WTC11 (cell line): Measurements from ENCODE around the gene ETFB. TPM values are rescaled to one million over a fixed set of nuclear protein-coding genes. Genes with fewer than 3 reads are reported as not detected.

Experiments
- ATAC-seq: fragments of 200-7000 bp; cut with Tn5 transposase; 2 replicates; pipeline ENCODE4 v1.10.0; 2021; ENCODE audit warnings: mild to moderate bottlenecking, moderate library complexity
- CTCF ChIA-PET: fragments of 300-600 bp; sonication (Branson Sonifier 250); formaldehyde crosslinking; loops from one replicate; lab custom pipeline; 2021; ENCODE audit warnings: antibody characterized with exemption; lab: Charles Lee
- POLR2A ChIA-PET: fragments of 350-600 bp; sonication (Branson Sonifier 250); formaldehyde crosslinking; loops from one replicate; lab custom pipeline; 2021; ENCODE audit warnings: antibody characterized with exemption; lab: Charles Lee
- DNase-seq: peaks from one replicate; pipeline ENCODE4 v3.0.0; 2021; ENCODE audit warnings: low spot score
- H3K27ac Mint-ChIP-seq: 2 replicates; pipeline ENCODE4 v1.8.0; 2021; ENCODE audit warnings: mixed read lengths
- H3K27me3 Mint-ChIP-seq: 2 replicates; pipeline ENCODE4 v1.8.0; 2021; ENCODE audit warnings: low read depth, mild to moderate bottlenecking, moderate library complexity, mixed read lengths
- H3K36me3 Mint-ChIP-seq: 2 replicates; pipeline ENCODE4 v1.8.0; 2021; ENCODE audit warnings: mixed read lengths
- H3K4me1 Mint-ChIP-seq: 2 replicates; pipeline ENCODE4 v1.8.0; 2022; ENCODE audit warnings: mixed read lengths
- H3K4me3 Mint-ChIP-seq: 2 replicates; pipeline ENCODE4 v1.8.0; 2021; ENCODE audit warnings: mild to moderate bottlenecking, moderate library complexity, mixed read lengths
- H3K9me3 Mint-ChIP-seq: 2 replicates; pipeline ENCODE4 v1.8.0; 2021; ENCODE audit warnings: mixed read lengths
- AFF4 ChIP-seq: sonication (generic); formaldehyde crosslinking; IDR thresholded peaks from 2 replicates; pipeline ENCODE4 v1.8.1; 2023; ENCODE audit warnings: mild to moderate bottlenecking, missing genetic modification reagents, borderline replicate concordance
- ARID4B ChIP-seq: sonication (generic); formaldehyde crosslinking; IDR thresholded peaks from 2 replicates; pipeline ENCODE4 v1.8.0; 2023; ENCODE audit warnings: missing genetic modification reagents, mild to moderate bottlenecking, borderline replicate concordance
- CBFB ChIP-seq: sonication (generic); formaldehyde crosslinking; IDR thresholded peaks from 2 replicates; pipeline ENCODE4 v1.8.1; 2022; ENCODE audit warnings: mild to moderate bottlenecking, low read depth, missing genetic modification reagents
- CREB1 ChIP-seq: sonication (generic); formaldehyde crosslinking; IDR thresholded peaks from 2 replicates; pipeline ENCODE4 v1.8.0; 2023; ENCODE audit warnings: mild to moderate bottlenecking, missing genetic modification reagents
- GABPB1 ChIP-seq: sonication (generic); formaldehyde crosslinking; IDR thresholded peaks from 2 replicates; pipeline ENCODE4 v1.8.1; 2023; ENCODE audit warnings: mild to moderate bottlenecking, missing genetic modification reagents
- GRHL2 ChIP-seq: fragments of 250-450 bp; sonication (Bioruptor Pico); IDR thresholded peaks from 2 replicates; pipeline ENCODE4 v1.8.0; 2022; ENCODE audit warnings: mild to moderate bottlenecking, moderate library complexity; ENCODE audit not compliant: insufficient replicate concordance, severe bottlenecking
- HMGA2 ChIP-seq: fragments of 250-450 bp; sonication (Bioruptor Pico); IDR thresholded peaks from 2 replicates; pipeline ENCODE4 v1.4.0; 2021; ENCODE audit warnings: mild to moderate bottlenecking, moderate library complexity
- OVOL2 ChIP-seq: fragments of 250-450 bp; sonication (Bioruptor Pico); IDR thresholded peaks from 2 replicates; pipeline ENCODE4 v1.9.0; 2021; ENCODE audit warnings: mild to moderate bottlenecking, borderline replicate concordance
- SMAD4 ChIP-seq: sonication (generic); formaldehyde crosslinking; IDR thresholded peaks from 2 replicates; pipeline ENCODE4 v1.8.0; 2022; ENCODE audit warnings: mild to moderate bottlenecking, missing genetic modification reagents
- SOX15 ChIP-seq: fragments of 250-450 bp; sonication (Bioruptor Pico); IDR thresholded peaks from 2 replicates; pipeline ENCODE4 v1.9.0; 2021; ENCODE audit warnings: mild to moderate bottlenecking
- ZNF219 ChIP-seq: sonication (generic); formaldehyde crosslinking; IDR thresholded peaks from 2 replicates; pipeline ENCODE4 v1.8.0; 2023; ENCODE audit warnings: missing genetic modification reagents, mild to moderate bottlenecking, borderline replicate concordance
- ZNF232 ChIP-seq: sonication (generic); formaldehyde crosslinking; IDR thresholded peaks from 2 replicates; pipeline ENCODE4 v1.8.0; 2022; ENCODE audit warnings: mild to moderate bottlenecking, missing genetic modification reagents
- ZNF425 ChIP-seq: fragments of 250-450 bp; sonication (Bioruptor Pico); conservative IDR thresholded peaks from 2 replicates; pipeline ENCODE4 v1.9.0; 2021; ENCODE audit warnings: mild to moderate bottlenecking
- ZNF532 ChIP-seq: fragments of 250-450 bp; sonication (Bioruptor Pico); IDR thresholded peaks from 2 replicates; pipeline ENCODE4 v1.9.0; 2021; ENCODE audit warnings: mild to moderate bottlenecking, borderline replicate concordance
- ZNF671 ChIP-seq: fragments of 250-450 bp; sonication (Bioruptor Pico); IDR thresholded peaks from 2 replicates; pipeline ENCODE4 v1.8.0; 2021; ENCODE audit warnings: mild to moderate bottlenecking
- total RNA-seq: library from RNA; stranded (reverse); gene quantifications from 3 replicates; pipeline ENCODE4 v1.2.3, GENCODE V29; 2021
- TF ChIP-seq, protein P1 (sequence below): sonication (generic); formaldehyde crosslinking; IDR thresholded peaks from 2 replicates; pipeline ENCODE4 v1.8.0; 2022; ENCODE audit warnings: mild to moderate bottlenecking, missing genetic modification reagents
- TF ChIP-seq, protein P2 (sequence below): sonication (generic); formaldehyde crosslinking; conservative IDR thresholded peaks from 2 replicates; pipeline ENCODE4 v1.8.1; 2023; ENCODE audit warnings: mild to moderate bottlenecking, low read depth, missing genetic modification reagents, moderate library complexity

Gene ETFB
- total RNA-seq, 1 experiment from 2014 or later = 60.6 TPM

DNA sequence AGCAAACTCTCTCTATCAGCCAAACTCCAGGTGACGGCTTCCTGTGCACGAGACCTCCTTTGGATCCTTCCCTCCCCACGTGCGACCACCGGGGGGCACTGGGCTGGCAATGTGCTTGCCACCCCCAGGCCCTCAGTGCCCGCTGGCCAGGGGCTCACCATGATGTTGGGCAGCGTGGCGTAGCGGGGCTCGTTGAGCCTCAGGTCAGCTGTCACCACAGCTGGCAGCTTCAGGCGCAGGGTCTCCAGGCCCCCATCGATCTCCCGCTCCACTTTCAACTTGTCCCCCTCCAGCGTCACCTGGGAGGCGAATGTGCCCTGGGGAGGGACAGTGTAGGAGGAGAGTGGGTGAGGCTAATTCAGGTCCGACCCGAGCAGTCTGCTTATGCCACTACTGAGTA, 19.4 kb downstream of the ETFB start:
- no peak overlapping the region for H3K4me3 Mint-ChIP-seq
- H3K36me3 Mint-ChIP-seq = peaks cover 12% of the 10 kb centered on the region
- H3K4me1 Mint-ChIP-seq = peaks cover 15% of the 10 kb centered on the region
- no peak for DNase-seq
- H3K9me3 Mint-ChIP-seq = no peaks in the 10 kb centered on the region
- peaks cover 13% of the 10 kb centered on the region for H3K27me3 Mint-ChIP-seq
- no peak for ATAC-seq
- H3K27ac Mint-ChIP-seq = no peak overlapping the region
- TF ChIP-seq CREB1 (CRISPR knock-in tag) = no peak
- no peak for TF ChIP-seq GRHL2 (CRISPR knock-in tag)
- TF ChIP-seq, protein P1, sequence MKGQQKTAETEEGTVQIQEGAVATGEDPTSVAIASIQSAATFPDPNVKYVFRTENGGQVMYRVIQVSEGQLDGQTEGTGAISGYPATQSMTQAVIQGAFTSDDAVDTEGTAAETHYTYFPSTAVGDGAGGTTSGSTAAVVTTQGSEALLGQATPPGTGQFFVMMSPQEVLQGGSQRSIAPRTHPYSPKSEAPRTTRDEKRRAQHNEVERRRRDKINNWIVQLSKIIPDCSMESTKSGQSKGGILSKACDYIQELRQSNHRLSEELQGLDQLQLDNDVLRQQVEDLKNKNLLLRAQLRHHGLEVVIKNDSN (CRISPR knock-in tag) = no peak
- TF ChIP-seq CBFB (CRISPR knock-in tag) = no peak
- no peak for TF ChIP-seq OVOL2 (CRISPR knock-in tag)
- TF ChIP-seq ZNF671 = no peak
- TF ChIP-seq ZNF232 (CRISPR knock-in tag) = no peak
- TF ChIP-seq ARID4B (CRISPR knock-in tag) = no peak
- TF ChIP-seq AFF4 (CRISPR knock-in tag) = no peak
- no peak for TF ChIP-seq HMGA2 (CRISPR knock-in tag)
- TF ChIP-seq ZNF425 (CRISPR knock-in tag) = no peak
- TF ChIP-seq, protein P2, sequence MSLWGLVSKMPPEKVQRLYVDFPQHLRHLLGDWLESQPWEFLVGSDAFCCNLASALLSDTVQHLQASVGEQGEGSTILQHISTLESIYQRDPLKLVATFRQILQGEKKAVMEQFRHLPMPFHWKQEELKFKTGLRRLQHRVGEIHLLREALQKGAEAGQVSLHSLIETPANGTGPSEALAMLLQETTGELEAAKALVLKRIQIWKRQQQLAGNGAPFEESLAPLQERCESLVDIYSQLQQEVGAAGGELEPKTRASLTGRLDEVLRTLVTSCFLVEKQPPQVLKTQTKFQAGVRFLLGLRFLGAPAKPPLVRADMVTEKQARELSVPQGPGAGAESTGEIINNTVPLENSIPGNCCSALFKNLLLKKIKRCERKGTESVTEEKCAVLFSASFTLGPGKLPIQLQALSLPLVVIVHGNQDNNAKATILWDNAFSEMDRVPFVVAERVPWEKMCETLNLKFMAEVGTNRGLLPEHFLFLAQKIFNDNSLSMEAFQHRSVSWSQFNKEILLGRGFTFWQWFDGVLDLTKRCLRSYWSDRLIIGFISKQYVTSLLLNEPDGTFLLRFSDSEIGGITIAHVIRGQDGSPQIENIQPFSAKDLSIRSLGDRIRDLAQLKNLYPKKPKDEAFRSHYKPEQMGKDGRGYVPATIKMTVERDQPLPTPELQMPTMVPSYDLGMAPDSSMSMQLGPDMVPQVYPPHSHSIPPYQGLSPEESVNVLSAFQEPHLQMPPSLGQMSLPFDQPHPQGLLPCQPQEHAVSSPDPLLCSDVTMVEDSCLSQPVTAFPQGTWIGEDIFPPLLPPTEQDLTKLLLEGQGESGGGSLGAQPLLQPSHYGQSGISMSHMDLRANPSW = no peak
- no peak for TF ChIP-seq ZNF219 (CRISPR knock-in tag)
- TF ChIP-seq GABPB1 (CRISPR knock-in tag) = no peak
- TF ChIP-seq SMAD4 = no peak
- no peak for TF ChIP-seq SOX15 (CRISPR knock-in tag)
- TF ChIP-seq ZNF532 (CRISPR knock-in tag) = no peak
- ChIA-PET CTCF (no interaction called here), POLR2A (no interaction called here)
